ENCODE results near the gene EIF5. TPM values are rescaled to one million over a fixed set of nuclear protein-coding genes. Genes with fewer than 3 reads are reported as not detected.

The EIF5 gene
- polyA plus RNA-seq, 1 donor: 197 TPM

Other genes with a start within 250 kb of the EIF5 start
- gene EXOC3L4, start 239.5 kb upstream of the EIF5 start, polyA plus RNA-seq: 33.7 TPM
- gene TNFAIP2, start 210.8 kb upstream of the EIF5 start, polyA plus RNA-seq: 21.0 TPM
- 66.0 TPM for gene MARK3, start 51.2 kb downstream of the EIF5 start, polyA plus RNA-seq
- gene CKB, start 188.6 kb downstream of the EIF5 start, polyA plus RNA-seq: 326 TPM
- gene TRMT61A, start 195.0 kb downstream of the EIF5 start, polyA plus RNA-seq: 8.5 TPM
- gene BAG5, start 228.4 kb downstream of the EIF5 start, polyA plus RNA-seq: 22.5 TPM
- gene COA8, start 228.7 kb downstream of the EIF5 start, polyA plus RNA-seq: 45.6 TPM